Muscle of leg (tissue), 11 donors: ENCODE data around the gene SMARCAD1. TPM values are rescaled to one million over a fixed set of nuclear protein-coding genes. Genes with fewer than 3 reads are reported as not detected.

Experiments used
- DNase-seq: peaks from one replicate; pipeline ENCODE4 v3.0.0; 2013
- H3K27ac ChIP-seq: one replicate; pipeline ENCODE4 v1.5.1; 2013; ENCODE audit warnings: mild to moderate bottlenecking, low read length, control low read depth
- H3K27me3 ChIP-seq: one replicate; pipeline ENCODE4 v1.6.1; 2013; ENCODE audit warnings: low read length; ENCODE audit not compliant: control insufficient read depth, insufficient read depth
- H3K36me3 ChIP-seq: one replicate; pipeline ENCODE4 v1.6.1; 2013; ENCODE audit warnings: low read length; ENCODE audit not compliant: control insufficient read depth, insufficient read depth
- H3K4me1 ChIP-seq: one replicate; pipeline ENCODE4 v1.6.1; 2013; ENCODE audit warnings: low read length; ENCODE audit not compliant: control insufficient read depth, insufficient read depth
- H3K4me3 ChIP-seq: one replicate; pipeline ENCODE4 v1.5.1; 2013; ENCODE audit warnings: low read length, control low read depth
- H3K9me3 ChIP-seq: replicated peaks from 2 replicates; pipeline ENCODE4 v1.6.1; 2013; ENCODE audit warnings: low read depth, low read length; ENCODE audit not compliant: control insufficient read depth
- WGBS: methylation state at CpG from one replicate; pipeline ENCODE4 v1.1.5; 2013; ENCODE audit warnings: missing lambda C conversion rate; ENCODE audit not compliant: insufficient coverage; 5-methylcytosine and 5-hydroxymethylcytosine counted together
- polyA plus RNA-seq, 8 donors: library from polyadenylated mRNA; unstranded; fragments of 120-200 nt; gene quantifications; one replicate each; pipeline versions ENCODE4 v1.2.1 to v1.2.3, GENCODE V29; 2013; ENCODE audit warnings: inconsistent platforms in 1 of 8, low replicate concordance in 1 of 8; ENCODE audit not compliant: insufficient read length in 8 of 8, insufficient read depth in 1 of 8
- total RNA-seq: library from RNA; stranded (reverse); fragments of 120-200 nt; gene quantifications from one replicate; pipeline ENCODE4 v1.2.4, GENCODE V29; 2013

The SMARCAD1 gene
- total and polyA plus RNA-seq, 9 donors = 21.7 to 37.6 (median 30.0) TPM

GRCh38 chr4:94175553-94176261, 32.0 kb upstream of the SMARCAD1 start:
- no peaks in the 10 kb centered on the region for H3K4me1 ChIP-seq
- no CpG with 5 or more reads among the region's 6 CpGs for WGBS

DNA sequence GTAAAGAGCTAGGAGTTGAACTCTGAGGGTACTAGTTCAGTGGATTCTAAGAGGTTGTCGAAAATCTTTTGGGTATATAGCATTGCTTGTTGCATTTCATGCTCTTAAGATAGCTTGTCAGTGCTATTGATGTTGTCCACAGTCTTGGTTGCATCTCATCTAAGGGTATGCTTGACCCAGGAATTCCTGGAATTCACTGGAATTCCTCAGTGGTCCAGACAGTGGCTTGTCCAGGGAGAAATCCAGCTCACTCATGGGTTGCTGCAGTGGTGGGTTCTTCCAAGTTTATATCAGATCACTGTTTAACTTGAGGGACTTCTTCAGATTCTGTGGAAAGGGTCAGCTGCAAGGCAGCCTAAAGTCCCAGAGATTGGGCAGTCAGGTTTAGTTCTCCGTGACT, 29.8 kb upstream of the SMARCAD1 start:
- no peaks in the 10 kb centered on the region for H3K36me3 ChIP-seq
- H3K27me3 ChIP-seq = no peaks in the 10 kb centered on the region
- H3K27ac ChIP-seq = no peak overlapping the region
- H3K4me3 ChIP-seq = no peak overlapping the region
- no peak for DNase-seq
- no peaks in the 10 kb centered on the region for H3K4me1 ChIP-seq
- no peaks in the 10 kb centered on the region for H3K9me3 ChIP-seq
- 88% methylated on average over 2 of the region's 2 CpGs for WGBS

More at GRCh38 chr4:94175553-94176261, 32.0 kb upstream of the SMARCAD1 start:
- H3K9me3 ChIP-seq = no peaks in the 10 kb centered on the region
- H3K4me3 ChIP-seq = no peak overlapping the region
- no peak for DNase-seq
- H3K27me3 ChIP-seq = no peaks in the 10 kb centered on the region
- H3K36me3 ChIP-seq = no peaks in the 10 kb centered on the region
- H3K27ac ChIP-seq = no peak overlapping the region

DNA sequence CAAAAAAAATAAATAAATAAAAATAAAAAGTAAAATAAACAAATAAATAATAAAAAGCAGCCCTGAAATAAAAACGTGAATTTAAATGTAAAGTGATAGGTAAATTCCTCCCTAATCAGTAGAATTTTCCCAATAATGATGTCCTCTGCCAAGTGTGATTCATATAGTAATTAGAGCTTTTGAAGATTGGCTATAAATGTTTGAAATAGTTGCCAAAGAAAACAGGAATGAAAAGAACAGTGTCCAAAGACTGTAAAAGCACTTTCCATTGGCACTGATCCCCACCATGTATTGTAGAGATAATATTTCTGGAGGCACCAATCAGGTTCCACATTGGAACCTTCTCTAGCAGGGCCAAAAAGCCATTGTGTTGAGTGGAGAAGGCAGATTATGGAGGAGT, 25.9 kb upstream of the SMARCAD1 start:
- DNase-seq = no peak
- Histone ChIP-seq H3K4me1 (no peaks in the 10 kb centered on the region), H3K27me3 (no peaks in the 10 kb centered on the region), H3K4me3 (no peak overlapping the region), H3K36me3 (no peaks in the 10 kb centered on the region), H3K9me3 (no peaks in the 10 kb centered on the region), H3K27ac (no peak overlapping the region)
- no CpG with 5 or more reads among the region's 1 CpG for WGBS

DNA sequence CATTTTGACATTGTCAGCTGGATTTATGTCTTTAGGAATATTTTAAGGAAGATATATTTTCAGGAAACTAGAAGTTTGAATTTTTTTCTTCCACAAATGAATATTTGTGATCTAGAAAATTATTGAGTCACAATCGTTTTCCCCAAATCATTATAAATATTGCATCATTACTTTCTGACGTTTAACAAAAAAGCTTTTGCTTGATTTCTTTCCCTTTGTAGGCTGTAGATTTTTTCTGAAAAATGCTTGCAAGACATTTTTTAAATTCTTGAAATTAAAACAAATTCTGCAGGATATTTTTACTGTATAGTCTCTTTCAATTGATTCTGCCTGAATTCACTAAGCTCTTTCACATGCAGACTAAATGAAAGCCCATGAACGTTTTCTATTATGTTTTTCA, 4.9 kb upstream of the SMARCAD1 start:
- Histone ChIP-seq H3K27ac (no peak overlapping the region), H3K9me3 (no peaks in the 10 kb centered on the region), H3K4me3 (no peak overlapping the region), H3K4me1 (no peaks in the 10 kb centered on the region), H3K27me3 (no peaks in the 10 kb centered on the region), H3K36me3 (no peaks in the 10 kb centered on the region)
- no peak for DNase-seq
- no CpG with 5 or more reads among the region's 3 CpGs for WGBS

DNA sequence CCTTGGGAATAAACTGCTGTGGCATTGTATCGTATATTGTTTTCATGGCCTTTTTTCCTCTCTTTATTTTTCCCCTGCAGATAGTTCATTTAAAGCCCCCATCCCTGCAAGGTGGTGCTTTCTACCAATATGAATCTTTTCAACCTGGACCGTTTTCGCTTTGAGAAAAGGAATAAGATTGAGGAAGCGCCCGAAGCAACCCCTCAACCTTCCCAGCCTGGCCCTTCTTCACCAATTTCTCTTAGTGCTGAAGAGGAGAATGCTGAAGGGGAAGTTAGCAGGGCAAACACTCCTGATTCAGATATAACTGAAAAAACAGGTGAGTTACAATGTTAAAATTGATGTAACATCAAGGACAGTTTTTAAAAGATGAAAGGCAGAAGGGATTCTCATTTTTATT, 601 bp downstream of the SMARCAD1 start:
- Histone ChIP-seq H3K27ac (peak overlapping the region; percentile 96), H3K27me3 (no peaks in the 10 kb centered on the region), H3K36me3 (peaks cover 16% of the 10 kb centered on the region), H3K4me1 (no peaks in the 10 kb centered on the region), H3K9me3 (no peaks in the 10 kb centered on the region), H3K4me3 (peak overlapping the region; percentile 70)
- no CpG with 5 or more reads among the region's 5 CpGs for WGBS
- no peak for DNase-seq

GRCh38 chr4:94208918-94209317, 1.3 kb downstream of the SMARCAD1 start:
- H3K9me3 ChIP-seq = no peaks in the 10 kb centered on the region
- no peak for DNase-seq
- no CpG with 5 or more reads among the region's 1 CpG for WGBS
- H3K36me3 ChIP-seq = peaks cover 21% of the 10 kb centered on the region
- H3K4me1 ChIP-seq = no peaks in the 10 kb centered on the region
- H3K27ac ChIP-seq = no peak overlapping the region
- H3K4me3 ChIP-seq = no peak overlapping the region
- no peaks in the 10 kb centered on the region for H3K27me3 ChIP-seq

DNA sequence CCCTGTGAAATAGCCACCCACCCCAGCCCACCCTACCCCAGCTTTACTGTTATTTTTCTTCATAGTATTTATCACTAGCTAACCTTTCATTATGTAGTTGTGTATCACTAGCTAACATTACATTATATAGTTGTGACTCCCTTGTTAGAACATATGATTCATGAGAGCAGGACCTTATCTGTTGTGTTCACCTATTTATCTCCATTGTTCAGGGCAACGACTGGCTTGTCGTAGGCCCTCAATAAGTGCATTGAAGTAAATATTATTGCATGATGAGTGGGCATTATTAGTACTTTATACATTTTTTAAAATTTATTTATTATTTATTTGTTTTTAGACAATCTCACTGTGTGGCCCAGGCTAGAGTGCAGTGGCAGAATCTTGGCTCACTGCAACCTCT, 4.2 kb downstream of the SMARCAD1 start:
- Histone ChIP-seq H3K9me3 (no peaks in the 10 kb centered on the region), H3K27ac (no peak overlapping the region), H3K4me3 (no peak overlapping the region), H3K27me3 (no peaks in the 10 kb centered on the region), H3K4me1 (no peaks in the 10 kb centered on the region), H3K36me3 (peaks cover 29% of the 10 kb centered on the region)
- WGBS = no CpG with 5 or more reads among the region's 2 CpGs
- no peak for DNase-seq

DNA sequence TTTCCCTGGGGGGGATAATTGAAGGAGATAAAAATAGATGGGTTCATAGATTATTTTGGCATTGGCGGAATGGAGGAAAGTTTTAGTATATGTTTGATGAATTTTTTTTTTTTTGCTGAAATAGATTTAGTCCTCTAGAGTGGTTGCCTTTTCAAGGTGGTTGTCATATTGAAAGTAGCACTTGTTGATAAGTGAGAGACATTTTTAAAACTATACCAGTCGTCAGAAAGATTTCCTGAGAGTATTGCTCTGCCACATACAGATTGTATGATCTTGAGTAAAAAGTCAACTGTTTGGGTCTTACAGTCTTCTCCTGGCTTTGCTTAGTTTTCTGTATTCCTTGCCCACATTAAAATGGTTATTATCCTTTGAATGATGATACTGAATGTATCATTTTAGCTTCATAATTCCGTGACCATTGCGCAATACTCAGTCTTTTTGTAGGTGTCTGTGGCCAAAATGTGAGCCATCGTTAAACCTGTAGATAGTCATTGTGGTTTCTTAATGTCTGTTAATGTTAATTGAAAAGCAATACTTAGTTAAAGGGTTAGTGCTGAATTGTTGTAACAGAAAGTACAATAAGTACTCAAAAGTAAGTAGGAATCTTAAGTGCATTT, 7.1 kb downstream of the SMARCAD1 start:
- 100% methylated on average over 3 of the region's 5 CpGs for WGBS
- H3K36me3 ChIP-seq = peaks cover 32% of the 10 kb centered on the region

GRCh38 chr4:94216394-94216793, 8.7 kb downstream of the SMARCAD1 start:
- no peak overlapping the region for H3K4me3 ChIP-seq
- no CpG with 5 or more reads among the region's 3 CpGs for WGBS

More for the DNA sequence above, 7.1 kb downstream of the SMARCAD1 start:
- no peaks in the 10 kb centered on the region for H3K27me3 ChIP-seq
- no peak overlapping the region for H3K4me3 ChIP-seq
- H3K9me3 ChIP-seq = no peaks in the 10 kb centered on the region
- H3K27ac ChIP-seq = no peak overlapping the region
- H3K4me1 ChIP-seq = no peaks in the 10 kb centered on the region
- DNase-seq = no peak

GRCh38 chr4:94219402-94219801, 11.7 kb downstream of the SMARCAD1 start:
- no peaks in the 10 kb centered on the region for H3K4me1 ChIP-seq
- no peaks in the 10 kb centered on the region for H3K27me3 ChIP-seq
- H3K9me3 ChIP-seq = no peaks in the 10 kb centered on the region
- DNase-seq = no peak
- WGBS = no CpG with 5 or more reads among the region's 3 CpGs
- no peak overlapping the region for H3K27ac ChIP-seq
- no peak overlapping the region for H3K4me3 ChIP-seq
- peaks cover 19% of the 10 kb centered on the region for H3K36me3 ChIP-seq

More at GRCh38 chr4:94216394-94216793, 8.7 kb downstream of the SMARCAD1 start:
- DNase-seq = no peak
- no peak overlapping the region for H3K27ac ChIP-seq
- no peaks in the 10 kb centered on the region for H3K27me3 ChIP-seq
- H3K4me1 ChIP-seq = no peaks in the 10 kb centered on the region
- H3K36me3 ChIP-seq = peaks cover 37% of the 10 kb centered on the region
- no peaks in the 10 kb centered on the region for H3K9me3 ChIP-seq
